AG04450 (cell line): ENCODE results near the gene PRKN. TPM values are rescaled to one million over a fixed set of nuclear protein-coding genes. Genes with fewer than 3 reads are reported as not detected.

ENCODE experiments used
- CTCF ChIA-PET: fragments of 300-600, 350-600 bp; formaldehyde crosslinking; extraction: SDS; loops from one replicate; lab custom pipeline; 2022; ENCODE audit warnings: antibody characterized with exemption, inconsistent platforms; lab: Charles Lee
- POLR2A ChIA-PET: fragments of 350-600 bp; formaldehyde crosslinking; extraction: SDS; loops from one replicate; lab custom pipeline; 2021; ENCODE audit warnings: antibody characterized with exemption, inconsistent platforms; lab: Yijun Ruan, JAX
- DNase-seq: peaks from one replicate; pipeline ENCODE4 v3.0.0-alpha.2; 2011; ENCODE audit warnings: low read depth, low spot score
- H3K27ac ChIP-seq: one replicate; pipeline ENCODE4 v1.5.1; 2012; ENCODE audit warnings: low read depth, low read length, control low read depth
- H3K27me3 ChIP-seq: one replicate; pipeline ENCODE4 v1.6.0; 2012; ENCODE audit warnings: low read length; ENCODE audit not compliant: control insufficient read depth, insufficient read depth
- H3K4me3 ChIP-seq: 2 replicates; pipeline ENCODE4 v1.5.1; 2011; ENCODE audit warnings: mild to moderate bottlenecking, low read depth, low read length, control low read depth
- H3K9me3 ChIP-seq: 2 replicates; pipeline ENCODE4 v1.5.1; 2012; ENCODE audit warnings: low read length; ENCODE audit not compliant: control insufficient read depth, insufficient read depth
- polyA plus RNA-seq: library from polyadenylated mRNA; depleted of rRNA; stranded (reverse); fragments of >200 nt; gene quantifications from 2 replicates; pipeline ENCODE4 v1.2.3, GENCODE V29; 2011
- TF ChIP-seq, protein P1 (sequence below): IDR thresholded peaks from 2 replicates; pipeline ENCODE4 v1.5.1; 2011; ENCODE audit warnings: low read depth, low read length, control low read depth, inconsistent platforms

PRKN gene
- polyA plus RNA-seq, 1 experiment = not detected

DNA sequence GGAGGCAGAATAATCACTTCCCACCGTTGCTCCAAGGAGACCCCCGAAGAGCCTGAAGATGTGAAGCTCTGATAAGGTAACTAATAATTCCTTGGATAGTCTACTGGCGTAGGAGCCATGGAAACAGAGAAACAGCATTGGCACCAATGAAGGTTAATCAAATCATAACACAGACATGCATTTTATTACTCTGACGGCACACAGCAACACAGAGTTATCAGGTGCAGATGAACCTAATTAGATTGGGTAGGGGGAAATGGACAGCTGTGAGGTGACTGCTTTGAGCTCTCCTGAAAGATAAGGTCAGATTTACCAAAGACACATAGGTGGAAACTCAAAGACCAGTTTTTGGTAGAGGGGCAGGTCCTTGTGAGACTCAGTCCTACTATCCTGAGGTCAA is 909.7 kb downstream of the PRKN start:
- CTCF ChIA-PET = no interaction called here
- H3K4me3 ChIP-seq = no peak overlapping the region
- TF ChIP-seq, protein P1, sequence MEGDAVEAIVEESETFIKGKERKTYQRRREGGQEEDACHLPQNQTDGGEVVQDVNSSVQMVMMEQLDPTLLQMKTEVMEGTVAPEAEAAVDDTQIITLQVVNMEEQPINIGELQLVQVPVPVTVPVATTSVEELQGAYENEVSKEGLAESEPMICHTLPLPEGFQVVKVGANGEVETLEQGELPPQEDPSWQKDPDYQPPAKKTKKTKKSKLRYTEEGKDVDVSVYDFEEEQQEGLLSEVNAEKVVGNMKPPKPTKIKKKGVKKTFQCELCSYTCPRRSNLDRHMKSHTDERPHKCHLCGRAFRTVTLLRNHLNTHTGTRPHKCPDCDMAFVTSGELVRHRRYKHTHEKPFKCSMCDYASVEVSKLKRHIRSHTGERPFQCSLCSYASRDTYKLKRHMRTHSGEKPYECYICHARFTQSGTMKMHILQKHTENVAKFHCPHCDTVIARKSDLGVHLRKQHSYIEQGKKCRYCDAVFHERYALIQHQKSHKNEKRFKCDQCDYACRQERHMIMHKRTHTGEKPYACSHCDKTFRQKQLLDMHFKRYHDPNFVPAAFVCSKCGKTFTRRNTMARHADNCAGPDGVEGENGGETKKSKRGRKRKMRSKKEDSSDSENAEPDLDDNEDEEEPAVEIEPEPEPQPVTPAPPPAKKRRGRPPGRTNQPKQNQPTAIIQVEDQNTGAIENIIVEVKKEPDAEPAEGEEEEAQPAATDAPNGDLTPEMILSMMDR = no peak
- H3K27ac ChIP-seq = no peak overlapping the region
- H3K9me3 ChIP-seq = peaks cover 9% of the 10 kb centered on the region
- POLR2A ChIA-PET = no interaction called here
- H3K27me3 ChIP-seq = no peaks in the 10 kb centered on the region
- DNase-seq = no peak

DNA sequence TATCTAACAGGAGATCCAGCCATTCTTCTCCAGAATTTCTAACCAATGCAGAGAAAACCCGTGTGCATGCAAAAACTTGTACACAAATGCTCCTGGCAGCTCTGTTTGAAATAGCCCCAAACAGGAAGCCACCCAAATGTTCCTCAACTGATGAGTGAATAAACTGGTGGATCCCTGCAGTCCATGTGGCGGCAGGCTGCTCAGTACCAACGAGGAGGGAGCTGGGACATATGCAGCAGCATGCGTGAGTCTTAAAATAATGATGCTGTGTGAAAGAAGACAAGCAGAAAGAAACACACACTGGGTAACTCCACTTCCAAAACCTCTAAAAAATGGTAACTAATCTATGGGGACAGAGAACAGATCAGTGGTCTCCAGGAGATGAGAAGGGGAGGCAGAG is 911.6 kb downstream of the PRKN start:
- CTCF ChIA-PET = no interaction called here
- TF ChIP-seq, protein P1 = no peak
- POLR2A ChIA-PET = no interaction called here

DNA sequence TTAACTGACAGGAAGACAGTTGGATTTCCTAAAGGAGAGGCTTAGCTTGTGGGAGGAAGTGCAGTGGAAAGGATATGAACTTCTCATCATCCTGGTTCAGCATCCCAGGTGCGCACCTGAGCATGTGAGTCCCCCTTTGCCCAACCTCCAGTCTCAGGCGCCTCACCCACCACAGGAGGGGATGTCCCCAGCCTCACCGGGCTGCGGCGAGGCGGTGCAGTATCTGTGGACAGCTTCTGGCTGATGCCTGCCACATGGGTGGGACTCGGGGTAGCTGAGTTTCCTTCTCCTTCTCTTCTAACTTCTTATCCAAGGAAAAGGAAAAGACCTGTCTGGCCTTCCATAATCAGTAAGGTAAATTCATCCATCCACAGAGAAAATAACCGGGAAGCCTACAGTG is 914.4 kb downstream of the PRKN start:
- H3K4me3 ChIP-seq = no peak overlapping the region
- H3K27me3 ChIP-seq = no peaks in the 10 kb centered on the region
- TF ChIP-seq, protein P1 = no peak
- ChIA-PET CTCF (no interaction called here), POLR2A (no interaction called here)
- H3K9me3 ChIP-seq = peaks cover 15% of the 10 kb centered on the region
- DNase-seq = no peak
- no peak overlapping the region for H3K27ac ChIP-seq

More for the DNA sequence above, 911.6 kb downstream of the PRKN start:
- Histone ChIP-seq H3K9me3 (peaks cover 11% of the 10 kb centered on the region), H3K27me3 (no peaks in the 10 kb centered on the region), H3K4me3 (no peak overlapping the region), H3K27ac (no peak overlapping the region)
- DNase-seq = no peak

DNA sequence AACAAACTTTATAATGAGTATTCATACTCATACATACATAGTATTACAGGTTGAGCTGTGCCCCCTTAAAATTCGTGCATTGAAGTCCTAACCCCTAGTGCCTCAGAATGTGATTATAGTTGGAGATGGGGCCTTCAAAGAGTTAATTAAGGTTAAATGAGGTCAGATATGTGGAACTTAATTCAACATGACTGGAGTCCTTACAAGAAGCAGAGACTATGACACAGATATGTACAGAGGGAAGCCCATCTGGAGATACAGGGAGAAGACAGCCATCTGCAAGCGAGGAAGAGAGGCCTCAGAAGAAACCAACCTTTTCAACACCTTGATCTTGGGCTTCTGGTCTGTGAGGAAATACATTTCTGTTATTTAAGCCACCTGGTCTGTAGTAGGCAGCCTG is 917.6 kb downstream of the PRKN start:
- TF ChIP-seq, protein P1 = no peak
- no peak overlapping the region for H3K27ac ChIP-seq
- no peak for DNase-seq
- POLR2A ChIA-PET = no interaction called here
- H3K9me3 ChIP-seq = peaks cover 29% of the 10 kb centered on the region
- no peak overlapping the region for H3K4me3 ChIP-seq
- no peaks in the 10 kb centered on the region for H3K27me3 ChIP-seq
- CTCF ChIA-PET = no interaction called here

DNA sequence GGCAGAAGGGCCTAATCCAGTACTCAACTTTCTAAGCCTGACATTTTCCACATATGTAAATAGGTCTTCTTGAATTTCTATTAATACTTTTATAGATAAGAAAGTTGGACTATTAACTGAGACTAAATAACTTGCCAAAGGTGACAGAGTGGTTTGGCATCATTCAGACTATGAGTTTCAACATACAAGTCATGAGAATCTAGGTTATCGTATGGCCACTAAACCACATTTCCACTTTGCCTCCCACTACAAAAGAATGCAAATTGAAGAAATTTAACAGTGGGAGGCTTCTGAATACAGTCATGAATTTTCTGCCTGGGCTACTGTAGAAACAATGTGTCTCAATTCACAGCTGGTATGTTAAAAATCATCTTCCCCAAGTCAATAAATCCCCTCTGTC is 922.7 kb downstream of the PRKN start:
- Histone ChIP-seq H3K9me3 (peaks cover 56% of the 10 kb centered on the region), H3K4me3 (no peak overlapping the region), H3K27ac (no peak overlapping the region), H3K27me3 (no peaks in the 10 kb centered on the region)
- POLR2A ChIA-PET = no interaction called here
- DNase-seq = no peak
- TF ChIP-seq, protein P1 = no peak
- CTCF ChIA-PET = no interaction called here
